Skeletal muscle tissue (tissue), 4 donors: Measurements from ENCODE around the gene ADGRG1. TPM values are rescaled to one million over a fixed set of nuclear protein-coding genes. Genes with fewer than 3 reads are reported as not detected.
"Not testable (repeated sequence)": the region's sequence is repeated elsewhere in the genome, so short reads cannot be mapped to it uniquely, and the experiment has no call there.

Experiments used
- H3K27ac ChIP-seq: one replicate; pipeline ENCODE4 v1.7.0; 2013; ENCODE audit warnings: mild to moderate bottlenecking, low read depth, low read length, inconsistent platforms
- H3K27me3 ChIP-seq, 3 donors: one replicate each; pipeline ENCODE4 v1.7.0; 2013; ENCODE audit warnings: low read length in 3 of 3; ENCODE audit not compliant: control insufficient read depth in 3 of 3, insufficient read depth in 3 of 3
- H3K36me3 ChIP-seq, 3 donors: one replicate each; pipeline ENCODE4 v1.7.0; 2013; ENCODE audit warnings: low read length in 3 of 3; ENCODE audit not compliant: control insufficient read depth in 3 of 3, insufficient read depth in 3 of 3
- H3K4me1 ChIP-seq, 3 donors: one replicate each; pipeline ENCODE4 v1.7.0; 2013; ENCODE audit warnings: low read length in 3 of 3, mild to moderate bottlenecking in 3 of 3; ENCODE audit not compliant: control insufficient read depth in 3 of 3, insufficient read depth in 3 of 3
- H3K4me3 ChIP-seq, 3 donors: one replicate each; pipeline ENCODE4 v1.7.0; 2013; ENCODE audit warnings: low read length in 3 of 3
- H3K9ac ChIP-seq, 3 donors: one replicate each; pipeline ENCODE4 v1.7.0; 2013; ENCODE audit warnings: low read length in 3 of 3, mild to moderate bottlenecking in 3 of 3, moderate library complexity in 2 of 3, low read depth in 1 of 3
- H3K9me3 ChIP-seq, 3 donors: one replicate each; pipeline ENCODE4 v1.7.0; 2013; ENCODE audit warnings: low read length in 3 of 3; ENCODE audit not compliant: control insufficient read depth in 3 of 3
- total RNA-seq: library from RNA; depleted of rRNA; stranded (reverse); fragments of >200 nt; gene quantifications from one replicate; pipeline ENCODE4 v1.2.3, GENCODE V29; 2014
- donor health status: Osteomylitis.

The ADGRG1 gene
- total RNA-seq, 1 donor from 2014 or later, result 0.52 TPM

DNA sequence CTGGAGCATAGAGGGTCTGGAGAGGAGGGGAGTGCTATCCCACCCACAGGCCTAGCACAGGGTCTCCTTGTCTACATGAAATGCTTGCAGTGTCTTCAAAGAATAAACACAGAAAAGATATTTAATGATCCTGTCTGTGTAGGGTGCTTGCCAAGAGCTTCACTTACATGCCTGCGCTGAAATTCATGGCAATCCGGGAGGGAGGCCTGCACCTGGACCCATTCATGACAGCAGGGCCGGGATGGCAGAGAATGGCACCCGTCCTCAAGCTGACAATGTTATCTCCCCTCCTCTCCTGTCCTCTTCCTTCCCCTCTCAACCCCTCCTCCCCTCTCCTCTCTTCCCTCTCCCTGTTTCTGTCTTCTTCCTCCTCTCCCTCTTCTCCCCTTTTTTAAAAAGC, 41.8 kb downstream of the ADGRG1 start:
- Histone ChIP-seq H3K4me3 (no peak overlapping the region), H3K27me3 (peaks cover 3 to 13% (median 5%) of the 10 kb centered on the region in 3 donors), H3K4me1 (no peaks in the 10 kb centered on the region), H3K9ac (no peak overlapping the region), H3K36me3 (no peaks in the 10 kb centered on the region), H3K9me3 (no peaks in the 10 kb centered on the region), H3K27ac (no peak overlapping the region)

DNA sequence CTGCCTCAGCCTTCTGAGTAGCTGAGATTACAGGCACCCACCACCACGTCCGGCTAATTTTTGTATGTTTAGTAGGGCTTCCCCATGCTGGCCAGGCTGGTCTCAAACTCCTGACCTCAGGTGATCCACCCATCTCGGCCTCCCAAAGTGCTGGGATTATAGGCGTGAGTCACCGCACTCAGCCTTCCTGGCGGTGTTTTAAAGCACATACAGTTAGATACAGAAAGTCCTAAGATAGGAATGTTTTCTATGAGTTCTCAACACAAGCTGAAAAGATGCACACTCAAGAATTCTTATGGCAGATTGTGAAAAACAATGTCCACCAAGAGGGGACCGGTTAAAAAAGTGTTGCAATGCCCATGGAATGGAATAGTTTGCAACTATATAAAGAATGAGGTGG, 43.0 kb downstream of the ADGRG1 start:
- H3K27ac ChIP-seq, H3K9me3 ChIP-seq, H3K36me3 ChIP-seq, H3K9ac ChIP-seq, H3K4me1 ChIP-seq, H3K4me3 ChIP-seq: not testable (repeated sequence)
- peaks cover 3 to 13% (median 5%) of the 10 kb centered on the region in 3 donors for H3K27me3 ChIP-seq

DNA sequence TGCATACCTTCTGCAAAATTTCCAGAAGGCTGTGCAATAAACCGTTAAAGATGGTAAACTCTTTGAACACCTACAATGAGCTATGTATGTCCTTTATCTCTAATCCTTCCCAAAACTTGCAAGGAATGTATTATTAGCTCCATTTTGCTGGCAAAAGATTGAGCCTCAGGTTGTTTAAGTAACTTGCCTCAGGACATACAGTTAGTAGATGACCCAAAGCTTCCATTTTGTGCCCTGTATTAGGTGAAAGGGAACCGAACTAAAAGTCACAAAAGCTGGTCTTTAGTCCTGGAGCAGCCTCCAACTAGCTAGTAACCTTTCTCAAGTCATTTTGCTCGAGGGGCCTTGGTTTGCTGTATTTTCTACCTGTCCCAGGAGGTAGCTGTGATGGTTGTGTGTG, 44.0 kb downstream of the ADGRG1 start:
- Histone ChIP-seq H3K27me3 (peaks cover 3 to 11% (median 5%) of the 10 kb centered on the region in 3 donors), H3K9me3 (no peaks in the 10 kb centered on the region), H3K36me3 (no peaks in the 10 kb centered on the region), H3K4me3 (no peak overlapping the region), H3K9ac (no peak overlapping the region), H3K27ac (no peak overlapping the region), H3K4me1 (no peaks in the 10 kb centered on the region)

DNA sequence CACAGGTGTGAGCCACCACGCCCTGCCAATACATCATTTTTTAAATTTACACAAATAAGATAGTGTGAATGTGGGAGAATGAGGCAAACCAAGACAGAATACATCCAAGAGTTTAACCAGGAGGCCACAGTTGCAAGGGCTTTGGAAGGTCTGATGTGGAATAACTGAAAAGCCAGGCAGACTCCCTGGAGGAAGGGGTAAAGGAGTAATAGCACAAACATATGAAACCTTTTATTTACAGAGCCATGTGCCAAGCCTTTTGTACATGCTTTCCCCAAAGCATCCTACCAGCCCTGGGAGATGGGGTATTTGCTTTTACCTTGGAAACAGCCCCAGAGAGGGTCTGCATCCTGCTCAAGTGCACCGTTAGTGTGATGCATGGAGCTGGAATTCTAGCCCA, 44.4 kb downstream of the ADGRG1 start:
- Histone ChIP-seq H3K4me3 (no peak overlapping the region), H3K4me1 (peaks cover 0 to 1% (median 0%) of the 10 kb centered on the region in 3 donors), H3K36me3 (no peaks in the 10 kb centered on the region), H3K9me3 (no peaks in the 10 kb centered on the region), H3K27ac (no peak overlapping the region), H3K27me3 (peaks cover 3 to 7% (median 5%) of the 10 kb centered on the region in 3 donors), H3K9ac (no peak overlapping the region)

DNA sequence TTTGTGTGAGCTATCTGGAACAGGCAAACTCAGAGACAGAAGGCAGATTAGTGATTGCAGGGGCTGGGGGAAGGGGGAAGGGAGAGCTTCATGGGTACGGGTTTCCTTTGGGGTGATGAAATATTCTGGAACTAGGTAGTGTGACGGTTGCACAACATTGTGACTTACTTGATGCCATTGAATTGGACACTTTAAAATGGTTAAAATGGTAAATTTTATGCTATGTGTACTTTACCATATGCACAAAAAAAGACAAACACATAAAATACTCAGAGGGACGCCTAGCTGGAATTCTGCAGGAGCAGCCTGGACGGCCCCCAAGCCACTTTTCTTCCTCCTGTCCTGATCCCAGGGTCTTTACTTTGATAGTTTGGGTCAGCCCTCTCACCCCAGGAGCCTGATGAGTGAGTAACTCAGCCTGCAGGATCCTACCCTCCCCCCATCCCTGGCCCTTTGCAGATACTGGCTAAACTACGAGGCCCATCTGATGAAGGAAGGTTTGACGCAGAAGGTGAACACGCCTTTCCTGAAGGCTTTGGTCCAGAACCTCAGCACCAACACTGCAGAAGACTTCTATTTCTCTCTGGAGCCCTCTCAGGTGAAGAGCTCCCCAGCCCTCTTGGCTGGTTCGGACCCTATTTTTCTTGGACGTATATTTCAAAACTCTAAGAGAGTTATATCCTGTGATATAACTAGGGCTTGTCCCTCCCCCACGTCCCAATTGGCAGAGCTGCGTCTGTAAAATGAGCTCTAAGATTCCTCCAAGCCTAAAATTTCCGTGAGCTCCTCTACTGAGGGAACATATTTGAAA, 47.5 kb downstream of the ADGRG1 start:
- no peaks in the 10 kb centered on the region for H3K36me3 ChIP-seq
- H3K4me3 ChIP-seq, result no peak overlapping the region
- no peaks in the 10 kb centered on the region for H3K9me3 ChIP-seq
- H3K9ac ChIP-seq, result no peak overlapping the region
- no peak overlapping the region for H3K27ac ChIP-seq
- H3K4me1 ChIP-seq, result peaks cover 0 to 8% (median 0%) of the 10 kb centered on the region in 3 donors
- H3K27me3 ChIP-seq, result peaks cover 0 to 7% (median 5%) of the 10 kb centered on the region in 3 donors

DNA sequence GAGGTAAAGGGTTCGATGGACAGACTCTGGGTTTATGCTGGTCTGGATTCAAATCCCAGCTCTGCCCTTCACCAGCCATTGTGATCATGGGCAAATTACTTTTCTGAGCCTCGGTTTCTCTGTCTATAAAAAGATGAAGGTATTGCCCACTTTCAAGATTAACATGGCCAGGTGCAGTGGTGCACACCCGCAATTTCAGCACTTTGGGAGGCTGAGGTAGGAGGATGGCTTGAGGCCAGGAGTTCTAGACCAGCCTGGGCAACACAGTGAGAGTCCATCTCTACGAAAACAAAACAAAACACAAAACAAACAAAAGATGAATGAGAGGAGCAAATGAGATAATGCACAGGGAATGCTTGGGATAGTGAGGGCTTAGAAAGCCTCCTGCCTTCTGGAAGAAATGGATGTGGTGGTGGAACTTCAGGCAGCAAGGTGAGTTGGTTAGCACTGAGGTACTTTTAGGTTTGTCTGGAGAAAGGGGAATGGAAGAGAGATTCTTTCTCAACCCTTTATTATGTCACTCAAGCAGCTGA, 48.2 kb downstream of the ADGRG1 start:
- H3K9ac ChIP-seq, result no peak overlapping the region
- H3K9me3 ChIP-seq, result no peaks in the 10 kb centered on the region
- no peaks in the 10 kb centered on the region for H3K36me3 ChIP-seq
- peaks cover 0 to 7% (median 5%) of the 10 kb centered on the region in 3 donors for H3K27me3 ChIP-seq
- no peak overlapping the region for H3K4me3 ChIP-seq
- H3K4me1 ChIP-seq, result peaks cover 0 to 8% (median 0%) of the 10 kb centered on the region in 3 donors
- no peak overlapping the region for H3K27ac ChIP-seq

DNA sequence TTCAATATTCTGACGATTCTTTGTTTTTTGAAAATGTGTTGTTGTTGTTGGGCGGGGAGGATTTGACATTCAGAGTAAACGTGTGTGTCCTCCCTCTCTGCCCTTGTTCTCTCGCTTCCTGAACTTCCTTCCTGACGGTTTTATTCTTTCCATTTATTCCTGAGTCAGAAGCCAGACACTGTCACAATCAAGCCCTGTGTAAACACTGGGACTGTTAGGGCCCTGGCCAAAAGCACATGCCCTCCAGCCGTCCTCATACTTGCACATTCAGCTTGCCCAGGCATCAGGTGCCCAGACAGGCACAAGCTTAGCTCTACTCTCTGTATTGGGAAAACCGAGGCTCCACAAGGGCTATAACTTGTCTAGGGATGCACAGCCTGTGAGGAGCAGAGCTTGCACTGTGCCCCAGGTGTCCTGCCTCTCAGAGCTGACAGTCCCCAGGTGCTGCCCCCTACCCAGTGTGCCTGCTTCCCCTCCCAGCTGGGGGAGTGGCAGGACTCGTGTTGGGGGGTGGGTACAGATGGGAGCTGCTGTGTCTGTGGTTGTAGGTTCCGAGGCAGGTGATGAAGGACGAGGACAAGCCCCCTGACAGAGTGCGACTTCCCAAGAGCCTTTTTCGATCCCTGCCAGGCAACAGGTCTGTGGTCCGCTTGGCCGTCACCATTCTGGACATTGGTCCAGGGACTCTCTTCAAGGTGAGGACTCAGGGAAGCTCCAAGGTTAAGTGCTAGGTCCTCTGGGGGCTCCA, 49.4 kb downstream of the ADGRG1 start:
- H3K9ac ChIP-seq, result no peak overlapping the region
- H3K27me3 ChIP-seq, result peaks cover 0 to 6% (median 4%) of the 10 kb centered on the region in 3 donors
- no peak overlapping the region for H3K4me3 ChIP-seq
- H3K27ac ChIP-seq, result no peak overlapping the region
- no peaks in the 10 kb centered on the region for H3K36me3 ChIP-seq
- peaks cover 0 to 8% (median 0%) of the 10 kb centered on the region in 3 donors for H3K4me1 ChIP-seq
- H3K9me3 ChIP-seq, result no peaks in the 10 kb centered on the region

DNA sequence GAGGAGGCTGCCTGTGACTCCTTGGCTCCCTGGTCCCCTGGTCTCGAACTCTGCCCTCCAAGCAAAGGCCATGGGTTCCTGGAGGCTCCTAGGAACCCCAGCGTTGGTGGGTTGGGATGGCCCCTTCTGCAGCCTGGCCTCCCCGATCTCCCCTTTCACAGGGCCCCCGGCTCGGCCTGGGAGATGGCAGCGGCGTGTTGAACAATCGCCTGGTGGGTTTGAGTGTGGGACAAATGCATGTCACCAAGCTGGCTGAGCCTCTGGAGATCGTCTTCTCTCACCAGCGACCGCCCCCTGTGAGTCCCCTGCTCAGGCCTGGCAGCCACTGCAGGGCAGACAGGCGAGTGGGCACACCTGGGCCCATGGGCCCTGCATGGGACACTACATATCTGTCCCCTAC, 50.6 kb downstream of the ADGRG1 start:
- Histone ChIP-seq H3K36me3 (no peaks in the 10 kb centered on the region), H3K4me1 (peaks cover 0 to 8% (median 0%) of the 10 kb centered on the region in 3 donors), H3K9ac (no peak overlapping the region), H3K27ac (no peak overlapping the region), H3K9me3 (no peaks in the 10 kb centered on the region), H3K4me3 (no peak overlapping the region), H3K27me3 (no peaks in the 10 kb centered on the region)

DNA sequence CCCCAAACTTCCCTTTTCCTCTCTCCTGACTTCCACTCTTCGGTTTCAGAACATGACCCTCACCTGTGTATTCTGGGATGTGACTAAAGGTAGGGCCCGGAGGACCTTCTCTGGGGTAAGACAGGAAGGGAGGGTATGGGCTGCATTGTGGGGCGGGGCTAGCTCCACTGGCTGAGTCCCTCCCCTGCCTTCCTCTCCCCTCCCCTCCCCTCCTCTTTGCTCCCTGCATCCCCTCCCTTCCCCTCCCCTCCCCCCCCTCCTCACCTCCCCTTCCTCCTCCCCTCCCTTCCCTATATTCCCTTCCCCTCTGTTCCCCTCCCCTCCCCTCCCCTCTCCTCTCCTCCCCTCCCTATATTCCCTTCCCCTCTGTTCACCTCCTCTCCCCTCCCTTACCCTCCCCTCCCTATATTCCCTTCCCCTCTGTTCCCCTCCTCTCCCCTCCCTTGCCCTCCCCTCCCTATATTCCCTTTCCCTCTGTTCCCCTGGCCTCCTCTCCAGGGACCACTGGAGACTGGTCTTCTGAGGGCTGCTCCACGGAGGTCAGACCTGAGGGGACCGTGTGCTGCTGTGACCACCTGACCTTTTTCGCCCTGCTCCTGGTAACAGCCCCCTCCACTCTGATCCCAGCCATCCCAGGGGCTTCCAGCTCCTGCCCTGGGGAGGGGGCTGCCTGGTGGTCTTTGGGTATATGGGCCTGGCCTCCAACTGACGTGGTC, 51.5 kb downstream of the ADGRG1 start:
- H3K36me3 ChIP-seq, result no peaks in the 10 kb centered on the region
- H3K4me3 ChIP-seq, result no peak overlapping the region
- H3K9ac ChIP-seq, result no peak overlapping the region
- peaks cover 0 to 8% (median 0%) of the 10 kb centered on the region in 3 donors for H3K4me1 ChIP-seq
- H3K27ac ChIP-seq, result no peak overlapping the region
- H3K9me3 ChIP-seq, result no peaks in the 10 kb centered on the region
- H3K27me3 ChIP-seq, result no peaks in the 10 kb centered on the region
